ENCODE data around the gene MAP1B. TPM values are rescaled to one million over a fixed set of nuclear protein-coding genes. Genes with fewer than 3 reads are reported as not detected.

Gene MAP1B
- total and polyA plus RNA-seq, 9 of the 15 experiments (the other 6 are each of a cell fraction or from before 2014, with no cell fraction given): 5.2 to 66.1 (median 17.3) TPM

DNA sequence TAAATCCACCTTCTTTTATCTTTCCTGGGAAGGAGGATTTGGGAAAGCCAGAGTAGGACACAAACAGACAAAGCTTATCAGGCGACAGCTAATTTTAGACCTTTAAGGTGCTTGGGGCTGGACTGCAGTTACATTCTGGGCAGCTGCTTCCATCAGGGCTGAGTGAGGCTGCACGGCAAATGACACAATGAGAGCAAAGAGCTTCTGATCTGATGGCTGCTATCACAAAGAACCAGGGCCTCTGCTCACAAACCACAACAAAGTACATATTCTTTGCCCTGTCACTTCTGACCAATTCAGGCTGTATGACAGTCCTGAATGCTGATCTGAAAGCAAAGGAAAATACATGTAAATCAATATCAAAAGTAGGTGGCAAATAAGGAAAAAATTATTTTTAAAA is 119.7 kb downstream of the MAP1B start (continued):
- TF ChIP-seq ZMIZ1 (IDR thresholded peaks at IDR 0.05; ENCODE audit: low read depth in 2 of 2, low read length in 2 of 2) (peak in 1 of 2 experiments; percentile 57; a peak in 1 of 4 replicates), MCM2 (IDR thresholded peaks at IDR 0.05; ENCODE audit: low read depth) (no peak), IRF2 (CRISPR knock-in tag; IDR thresholded peaks at IDR 0.05) (no peak), CBFA2T2 (conservative IDR thresholded peaks at IDR 0.05) (peak; percentile 60; the same call in 1 of the 2 replicates), SOX6 (IDR thresholded peaks at IDR 0.05) (peak; percentile 99), GTF2A2 (tag; IDR thresholded peaks at IDR 0.05) (no peak), ZBTB17 (CRISPR knock-in tag; IDR thresholded peaks at IDR 0.05) (no peak), CREBBP (IDR thresholded peaks at IDR 0.05; ENCODE audit: low read depth, low read length) (no peak), SMAD4 (CRISPR knock-in tag; conservative IDR thresholded peaks at IDR 0.05) (peak; percentile 54; the same call in 1 of the 2 replicates), JUND (IDR thresholded peaks at IDR 0.05; ENCODE audit: borderline replicate concordance, low read depth, low read length) (peak; percentile 49; the same call in 1 of the 2 replicates), JUND (tag; IDR thresholded peaks at IDR 0.05; ENCODE audit: borderline replicate concordance, low read depth, low read length) (peak; percentile 72; the same call in 1 of the 3 replicates), KDM4B (IDR thresholded peaks at IDR 0.05; ENCODE audit: borderline replicate concordance in 2 of 2, low read depth in 1 of 2) (no peak), TFAP4 (CRISPR knock-in tag; IDR thresholded peaks at IDR 0.05; ENCODE audit: borderline replicate concordance) (peak; percentile 37; the same call in 1 of the 2 replicates), KLF16 (IDR thresholded peaks at IDR 0.05) (peak; percentile 42; the same call in 1 of the 2 replicates), CTBP1 (IDR thresholded peaks at IDR 0.05; ENCODE audit: borderline replicate concordance) (peak; percentile 70), CCNT2 (IDR thresholded peaks at IDR 0.05; ENCODE audit: borderline replicate concordance, extremely low read depth, insufficient read length, low read depth, low read length) (peak; percentile 53), JUN (IDR thresholded peaks at IDR 0.05; ENCODE audit: borderline replicate concordance, low read depth, low read length) (0 out of 2 replicates have a peak, but pooled peaks have one; percentile 15), JUN (CRISPR knock-in tag; IDR thresholded peaks at IDR 0.05; ENCODE audit: borderline replicate concordance) (no peak), POLR2B (IDR thresholded peaks at IDR 0.05; ENCODE audit: low read depth, partially characterized antibody) (no peak), CREM (IDR thresholded peaks at IDR 0.05; ENCODE audit: low read depth) (peak; percentile 45), HDAC2 (IDR thresholded peaks at IDR 0.05) (0 out of 2 replicates have a peak, but pooled peaks have one; percentile 24), BHLHE40 (IDR thresholded peaks at IDR 0.05; ENCODE audit: low read length) (0 out of 2 replicates have a peak, but pooled peaks have one; percentile 26), MEF2A (IDR thresholded peaks at IDR 0.05; ENCODE audit: control insufficient read depth, low read depth, low read length) (peak; percentile 80), MTA2 (IDR thresholded peaks at IDR 0.05; ENCODE audit: low read depth) (peak; percentile 46; the same call in 1 of the 2 replicates), TCF7 (IDR thresholded peaks at IDR 0.05; ENCODE audit: borderline replicate concordance) (peak; percentile 99), CBFA2T3 (IDR thresholded peaks at IDR 0.05) (peak; percentile 82), RBM17 (IDR thresholded peaks at IDR 0.05; ENCODE audit: borderline replicate concordance, low read depth, low read length) (no peak), ZNF707 (CRISPR knock-in tag; conservative IDR thresholded peaks at IDR 0.05) (no peak)

Measured in K562 (cell line).